ENCODE measurements around the gene ERGIC1. TPM values are rescaled to one million over a fixed set of nuclear protein-coding genes. Genes with fewer than 3 reads are reported as not detected.

The ERGIC1 gene
- total and polyA plus RNA-seq, 2 experiments from 2014 or later, result 25.2 to 92.2 TPM

GRCh38 chr5:172841256-172841655 lies 7.2 kb downstream of the ERGIC1 start:
- Histone ChIP-seq H2AFZ (no peak overlapping the region), H3K27me3 (ENCODE audit: insufficient read depth) (no peaks in the 10 kb centered on the region), H3K36me3 (ENCODE audit: insufficient read depth) (no peaks in the 10 kb centered on the region; the same call in 1 of the 2 replicates), H3F3A (replicated peaks; ENCODE audit: low read depth) (no peaks in the 10 kb centered on the region), H3K9me2 (ENCODE audit: insufficient read depth) (no peaks in the 10 kb centered on the region), H3K27ac (ENCODE audit: low read depth) (no peak overlapping the region), H4K20me1 (replicated peaks; ENCODE audit: insufficient read depth) (peaks cover 66% of the 10 kb centered on the region), H3K79me2 (replicated peaks; ENCODE audit: insufficient read depth) (peaks cover 98% of the 10 kb centered on the region), H3K4me3 (no peak overlapping the region), H3K4me2 (no peak overlapping the region), H3K4me1 (ENCODE audit: insufficient read depth) (no peaks in the 10 kb centered on the region)
- Mint-ChIP-seq H3K36me3 (ENCODE audit: low read depth) (peaks cover 32% of the 10 kb centered on the region), H3K27me3 (ENCODE audit: insufficient read depth, low read depth, poor library complexity) (peaks cover 2% of the 10 kb centered on the region), H3K9me3 (no peaks in the 10 kb centered on the region; the same call in 2 of the 3 replicates), H3K4me3 (no peak overlapping the region), H3K27ac (no peak overlapping the region), H3K4me1 (peaks cover 18% of the 10 kb centered on the region; the same call in 2 of the 3 replicates)
- ATAC-seq (no peak), DNase-seq (ENCODE audit: low spot score) (no peak)
- no peak for TF ChIP-seq JUNB (IDR thresholded peaks at IDR 0.05; ENCODE audit: unreplicated experiment)
- no peak for TF ChIP-seq STAT1 (IDR thresholded peaks at IDR 0.05; ENCODE audit: unreplicated experiment)
- no peak for TF ChIP-seq ZNF114 (CRISPR knock-in tag; IDR thresholded peaks at IDR 0.05)
- TF ChIP-seq POLR2AphosphoS5 (IDR thresholded peaks at IDR 0.05; ENCODE audit: low read depth), result no peak
- TF ChIP-seq EZH2 (IDR thresholded peaks at IDR 0.05; ENCODE audit: low read depth, unreplicated experiment), result no peak
- TF ChIP-seq CREB1 (CRISPR knock-in tag; IDR thresholded peaks at IDR 0.05; ENCODE audit: low read depth), result no peak
- TF ChIP-seq ZNF462 (CRISPR knock-in tag; IDR thresholded peaks at IDR 0.05), result no peak
- no peak for TF ChIP-seq EZH2phosphoT487 (IDR thresholded peaks at IDR 0.05; ENCODE audit: unreplicated experiment)
- TF ChIP-seq REST (IDR thresholded peaks at IDR 0.05; ENCODE audit: unreplicated experiment), result no peak
- TF ChIP-seq NANOG (IDR thresholded peaks at IDR 0.05; ENCODE audit: borderline replicate concordance), result no peak
- TF ChIP-seq, protein P1, sequence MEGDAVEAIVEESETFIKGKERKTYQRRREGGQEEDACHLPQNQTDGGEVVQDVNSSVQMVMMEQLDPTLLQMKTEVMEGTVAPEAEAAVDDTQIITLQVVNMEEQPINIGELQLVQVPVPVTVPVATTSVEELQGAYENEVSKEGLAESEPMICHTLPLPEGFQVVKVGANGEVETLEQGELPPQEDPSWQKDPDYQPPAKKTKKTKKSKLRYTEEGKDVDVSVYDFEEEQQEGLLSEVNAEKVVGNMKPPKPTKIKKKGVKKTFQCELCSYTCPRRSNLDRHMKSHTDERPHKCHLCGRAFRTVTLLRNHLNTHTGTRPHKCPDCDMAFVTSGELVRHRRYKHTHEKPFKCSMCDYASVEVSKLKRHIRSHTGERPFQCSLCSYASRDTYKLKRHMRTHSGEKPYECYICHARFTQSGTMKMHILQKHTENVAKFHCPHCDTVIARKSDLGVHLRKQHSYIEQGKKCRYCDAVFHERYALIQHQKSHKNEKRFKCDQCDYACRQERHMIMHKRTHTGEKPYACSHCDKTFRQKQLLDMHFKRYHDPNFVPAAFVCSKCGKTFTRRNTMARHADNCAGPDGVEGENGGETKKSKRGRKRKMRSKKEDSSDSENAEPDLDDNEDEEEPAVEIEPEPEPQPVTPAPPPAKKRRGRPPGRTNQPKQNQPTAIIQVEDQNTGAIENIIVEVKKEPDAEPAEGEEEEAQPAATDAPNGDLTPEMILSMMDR (conservative IDR thresholded peaks at IDR 0.05; ENCODE audit: low read depth in 2 of 2), result no peak
